H9 (cell line): ENCODE data around the gene CRYGD. TPM values are rescaled to one million over a fixed set of nuclear protein-coding genes. Genes with fewer than 3 reads are reported as not detected.

Source experiments
- DNase-seq: peaks from one replicate; pipeline ENCODE4 v3.0.0-alpha.2; 2017
- H2AFZ ChIP-seq: one replicate; pipeline ENCODE4 v1.6.1; 2013; ENCODE audit warnings: mild to moderate bottlenecking, low read length, control low read depth, moderate library complexity
- H2AK5ac ChIP-seq: 2 replicates; pipeline ENCODE4 v1.6.1; 2013; ENCODE audit warnings: low read length, control low read depth, mixed read lengths; ENCODE audit not compliant: insufficient read length
- H2BK120ac ChIP-seq: one replicate; pipeline ENCODE4 v1.6.1; 2013; ENCODE audit warnings: low read depth, mild to moderate bottlenecking, low read length, control low read depth, inconsistent platforms; ENCODE audit not compliant: poor library complexity, severe bottlenecking
- H2BK12ac ChIP-seq: 2 replicates; pipeline ENCODE4 v1.6.1; 2013; ENCODE audit warnings: low read length, control low read depth, mixed read lengths, low read depth; ENCODE audit not compliant: insufficient read length
- H2BK15ac ChIP-seq: 2 replicates; pipeline ENCODE4 v1.6.1; 2013; ENCODE audit warnings: low read depth, low read length, control low read depth
- H2BK20ac ChIP-seq: one replicate; pipeline ENCODE4 v1.6.1; 2013; ENCODE audit warnings: low read depth, mild to moderate bottlenecking, low read length, control low read depth, inconsistent platforms; ENCODE audit not compliant: poor library complexity, severe bottlenecking
- H2BK5ac ChIP-seq: 2 replicates; pipeline ENCODE4 v1.6.1; 2013; ENCODE audit warnings: low read length, control low read depth, mixed read lengths; ENCODE audit not compliant: insufficient read length
- H3K14ac ChIP-seq: 2 replicates; pipeline ENCODE4 v1.6.1; 2013; ENCODE audit warnings: low read length, control low read depth; ENCODE audit not compliant: insufficient read depth
- H3K18ac ChIP-seq: 2 replicates; pipeline ENCODE4 v1.6.1; 2013; ENCODE audit warnings: low read depth, mild to moderate bottlenecking, mixed read lengths, low read length, control low read depth; ENCODE audit not compliant: insufficient read length
- H3K23ac ChIP-seq: 2 replicates; pipeline ENCODE4 v1.6.1; 2013; ENCODE audit warnings: low read length, control low read depth, mixed read lengths, low read depth; ENCODE audit not compliant: insufficient read length
- H3K23me2 ChIP-seq: 2 replicates; pipeline ENCODE4 v1.6.1; 2013; ENCODE audit warnings: low read depth, mild to moderate bottlenecking, mixed read lengths, low read length, control low read depth; ENCODE audit not compliant: insufficient read length, poor library complexity, severe bottlenecking
- H3K27ac ChIP-seq: 2 replicates; pipeline ENCODE4 v1.5.1; 2013; ENCODE audit warnings: low read length, control low read depth, mixed read lengths, low read depth; ENCODE audit not compliant: insufficient read length
- H3K27me3 ChIP-seq: 2 replicates; pipeline ENCODE4 v1.6.1; 2013; ENCODE audit warnings: low read length, control low read depth, inconsistent platforms; ENCODE audit not compliant: insufficient read depth
- H3K4ac ChIP-seq: 2 replicates; pipeline ENCODE4 v1.6.1; 2013; ENCODE audit warnings: low read depth, mild to moderate bottlenecking, control low read depth, inconsistent platforms, low read length, moderate library complexity
- H3K4me1 ChIP-seq: 2 replicates; pipeline ENCODE4 v1.6.1; 2013; ENCODE audit warnings: low read length, control low read depth, inconsistent platforms; ENCODE audit not compliant: insufficient read depth
- H3K4me2 ChIP-seq: 2 replicates; pipeline ENCODE4 v1.6.1; 2013; ENCODE audit warnings: low read length, control low read depth, mixed read lengths; ENCODE audit not compliant: insufficient read length, insufficient read depth
- H3K56ac ChIP-seq: 2 replicates; pipeline ENCODE4 v1.6.1; 2013; ENCODE audit warnings: low read depth, mild to moderate bottlenecking, mixed read lengths, low read length, control low read depth; ENCODE audit not compliant: insufficient read length
- H3K79me1 ChIP-seq: 2 replicates; pipeline ENCODE4 v1.6.1; 2013; ENCODE audit warnings: low read depth, mild to moderate bottlenecking, moderate library complexity, low read length, control low read depth, inconsistent platforms; ENCODE audit not compliant: insufficient read depth, poor library complexity, severe bottlenecking
- H3K79me2 ChIP-seq: 2 replicates; pipeline ENCODE4 v1.6.1; 2013; ENCODE audit warnings: low read length, control low read depth, inconsistent platforms; ENCODE audit not compliant: insufficient read depth
- H3K9ac ChIP-seq: 2 replicates; pipeline ENCODE4 v1.6.1; 2013; ENCODE audit warnings: low read length, control low read depth, mixed read lengths; ENCODE audit not compliant: insufficient read length; ENCODE audit errors: extremely low read depth
- H3K9me3 ChIP-seq: one replicate; pipeline ENCODE4 v1.6.1; 2013; ENCODE audit warnings: low read depth, low read length, inconsistent platforms; ENCODE audit not compliant: control insufficient read depth
- H3T11ph ChIP-seq: one replicate; pipeline ENCODE4 v1.6.1; 2013; ENCODE audit warnings: mild to moderate bottlenecking, low read length, control low read depth, inconsistent platforms
- H4K20me1 ChIP-seq: one replicate; pipeline ENCODE4 v1.6.1; 2013; ENCODE audit not compliant: control insufficient read depth, insufficient read length, insufficient read depth
- H4K5ac ChIP-seq: 2 replicates; pipeline ENCODE4 v1.6.1; 2013; ENCODE audit warnings: low read depth, mild to moderate bottlenecking, mixed read lengths, low read length, control low read depth; ENCODE audit not compliant: insufficient read length
- H4K8ac ChIP-seq: replicated peaks from 2 replicates; pipeline ENCODE4 v1.6.1; 2013; ENCODE audit warnings: low read length, control low read depth, mixed read lengths, low read depth; ENCODE audit not compliant: insufficient read length
- H4K91ac ChIP-seq: 2 replicates; pipeline ENCODE4 v1.6.1; 2013; ENCODE audit warnings: low read depth, mild to moderate bottlenecking, moderate library complexity, mixed read lengths, low read length, control low read depth; ENCODE audit not compliant: insufficient read length
- H3K27ac Mint-ChIP-seq, 3 experiments: 2 replicates in 2 of 3; 3 replicates in 1 of 3; pipeline ENCODE4 v1.8.0; 2020 to 2021; ENCODE audit warnings: mixed read lengths in 3 of 3, mild to moderate bottlenecking in 1 of 3, moderate library complexity in 1 of 3
- H3K27me3 Mint-ChIP-seq: 2 replicates; pipeline ENCODE4 v1.8.0; 2021; ENCODE audit warnings: low read depth, mild to moderate bottlenecking, moderate library complexity, mixed read lengths
- H3K36me3 Mint-ChIP-seq, 3 experiments: 2 replicates in 2 of 3; 3 replicates in 1 of 3; pipeline ENCODE4 v1.8.0; 2020 to 2021; ENCODE audit warnings: low read depth in 3 of 3, mixed read lengths in 3 of 3; ENCODE audit not compliant: insufficient read depth in 1 of 3
- H3K4me1 Mint-ChIP-seq, 2 experiments: 2 replicates each; pipeline ENCODE4 v1.8.0; 2020; ENCODE audit warnings: mixed read lengths in 2 of 2
- H3K4me3 Mint-ChIP-seq, 2 experiments: 2 replicates in 1 of 2; 3 replicates in 1 of 2; pipeline ENCODE4 v1.8.0; 2020 to 2021; ENCODE audit warnings: mild to moderate bottlenecking in 2 of 2, mixed read lengths in 2 of 2, moderate library complexity in 1 of 2
- H3K9me3 Mint-ChIP-seq, 2 experiments: 2 replicates in 1 of 2; 3 replicates in 1 of 2; pipeline ENCODE4 v1.8.0; 2020; ENCODE audit warnings: mild to moderate bottlenecking in 2 of 2, mixed read lengths in 2 of 2, moderate library complexity in 1 of 2
- CTCF ChIP-seq: fragments of 200-600 bp; sonication (generic); conservative IDR thresholded peaks from 3 replicates; pipeline ENCODE4 v1.8.0; 2021; ENCODE audit warnings: antibody characterized with exemption, mild to moderate bottlenecking
- WGBS: extraction: QIAGEN DNeasy Blood & Tissue Kit; methylation state at CpG from one replicate; pipeline ENCODE4 v1.1.7; 2013; ENCODE audit warnings: missing lambda C conversion rate, low lambda C conversion rate, mixed read lengths; ENCODE audit not compliant: insufficient read length; ENCODE audit errors: extremely low coverage; 5-methylcytosine and 5-hydroxymethylcytosine counted together
- total RNA-seq: library from RNA; stranded (reverse); gene quantifications from 2 replicates; pipeline ENCODE4 v1.2.1, GENCODE V29; 2021

Gene CRYGD
- total RNA-seq, 1 experiment from 2014 or later = not detected

- WGBS = no CpG with 5 or more reads among the region's 3 CpGs
- no peak overlapping the region for H2BK15ac ChIP-seq
- H4K8ac ChIP-seq = no peak overlapping the region
- no peak overlapping the region for H3K4ac ChIP-seq
- no peaks in the 10 kb centered on the region; the same call in 1 of the 2 replicates for H3K4me1 ChIP-seq
- no peaks in the 10 kb centered on the region for H3K36me3 Mint-ChIP-seq
- no peaks in the 10 kb centered on the region for H3K9me3 ChIP-seq
- no peaks in the 10 kb centered on the region for H3K27me3 Mint-ChIP-seq
- H3K23ac ChIP-seq = no peak overlapping the region
- no peak overlapping the region for H2BK5ac ChIP-seq
- H2BK20ac ChIP-seq = no peak overlapping the region
- no peak for TF ChIP-seq CTCF
- peaks cover 0 to 3% of the 10 kb centered on the region in 2 experiments; a peak in 1 of 5 replicates for H3K9me3 Mint-ChIP-seq
- no peak overlapping the region for H2BK12ac ChIP-seq
- H3K4me2 ChIP-seq = no peak overlapping the region
- no peak overlapping the region for H3T11ph ChIP-seq
- H3K9ac ChIP-seq = no peak overlapping the region
- no peak overlapping the region for H3K18ac ChIP-seq
- H3K4me3 Mint-ChIP-seq = no peak overlapping the region
- H3K27me3 ChIP-seq = no peaks in the 10 kb centered on the region
- H4K91ac ChIP-seq = no peak overlapping the region
- H3K56ac ChIP-seq = no peak overlapping the region
- H3K79me1 ChIP-seq = no peaks in the 10 kb centered on the region
- no peak overlapping the region for H3K14ac ChIP-seq
- H4K5ac ChIP-seq = no peak overlapping the region
- H3K27ac ChIP-seq = no peak overlapping the region
- no peaks in the 10 kb centered on the region for H4K20me1 ChIP-seq
- no peak overlapping the region for H2AFZ ChIP-seq
- peaks cover 7 to 9% of the 10 kb centered on the region in 2 experiments for H3K4me1 Mint-ChIP-seq
- no peak for DNase-seq
- H2BK120ac ChIP-seq = no peak overlapping the region
- H3K79me2 ChIP-seq = no peaks in the 10 kb centered on the region
- H2AK5ac ChIP-seq = no peak overlapping the region
- no peak overlapping the region for H3K27ac Mint-ChIP-seq
- H3K23me2 ChIP-seq = no peaks in the 10 kb centered on the region
These were observed 27.0 kb downstream of the CRYGD start for GRCh38 chr2:208097313-208097712.
